SH-SY5Y (cell line): ENCODE measurements around the gene KCTD10.

Experiments used
- GATA2 ChIP-seq: IDR thresholded peaks from 2 replicates; pipeline ENCODE4 v1.6.1; 2011; ENCODE audit warnings: mild to moderate bottlenecking, low read depth, low read length
- GATA3 ChIP-seq: IDR thresholded peaks from 2 replicates; pipeline ENCODE4 v1.6.1; 2011; ENCODE audit warnings: low read depth, mild to moderate bottlenecking, low read length, moderate library complexity

KCTD10 gene

DNA sequence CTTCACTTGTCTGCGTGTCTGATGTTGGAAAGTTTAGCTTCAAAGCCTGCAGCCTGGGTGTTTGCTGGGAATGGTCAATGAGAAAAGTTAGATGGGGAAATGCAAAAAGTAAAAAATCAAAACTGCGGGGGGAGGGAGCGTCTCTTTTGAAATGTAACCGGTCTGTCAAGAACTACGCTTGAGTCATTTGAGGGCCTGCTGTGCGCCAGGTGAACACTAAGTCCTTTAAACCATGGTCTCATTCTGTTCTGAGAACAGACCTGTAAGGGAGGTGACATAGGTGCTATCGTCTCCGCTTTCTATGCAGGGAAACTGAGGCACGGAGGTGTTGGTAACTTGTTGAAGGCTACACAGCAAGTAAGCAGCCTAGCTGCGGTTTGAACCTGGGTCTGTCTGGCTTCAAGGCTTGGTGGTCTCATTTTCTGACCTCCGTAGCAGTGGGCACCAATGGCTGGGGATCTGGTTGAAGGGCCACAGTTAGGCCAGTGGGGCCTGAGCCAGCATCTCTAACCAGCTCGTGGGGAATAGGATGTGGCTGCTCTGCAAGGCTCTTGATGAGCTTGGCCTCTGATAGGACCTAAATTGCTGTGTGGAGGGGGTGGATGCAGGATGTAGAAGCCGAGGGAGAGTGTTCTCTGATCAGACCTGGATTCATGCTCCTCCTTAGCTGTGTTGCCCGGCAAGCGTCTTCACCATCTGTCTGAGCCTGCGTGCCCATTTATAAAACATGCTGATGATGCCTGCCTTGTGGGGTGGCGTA lies 41.5 kb downstream of the KCTD10 start:
- no peak for TF ChIP-seq GATA2
- TF ChIP-seq GATA3 = no peak

DNA sequence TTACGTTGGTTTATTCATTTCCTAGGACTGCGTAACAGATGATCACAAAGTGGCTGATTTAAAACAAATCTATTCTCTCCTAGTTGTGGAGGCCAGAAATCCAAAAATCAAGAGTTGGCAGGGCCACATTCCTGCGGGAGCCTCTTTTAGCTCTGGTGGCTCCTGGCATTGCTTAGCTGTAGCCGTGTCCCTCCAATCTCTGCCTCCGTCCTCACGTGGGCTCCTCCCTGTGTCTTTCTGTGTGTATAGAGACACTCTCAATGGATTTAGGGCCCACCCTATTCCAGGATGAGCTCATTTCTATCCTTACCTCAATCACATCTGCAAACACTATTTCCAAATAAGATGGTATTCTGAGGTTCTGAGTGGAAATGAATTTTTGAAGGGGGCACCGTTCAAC lies 42.5 kb downstream of the KCTD10 start:
- TF ChIP-seq GATA3 (no peak), GATA2 (no peak)

DNA sequence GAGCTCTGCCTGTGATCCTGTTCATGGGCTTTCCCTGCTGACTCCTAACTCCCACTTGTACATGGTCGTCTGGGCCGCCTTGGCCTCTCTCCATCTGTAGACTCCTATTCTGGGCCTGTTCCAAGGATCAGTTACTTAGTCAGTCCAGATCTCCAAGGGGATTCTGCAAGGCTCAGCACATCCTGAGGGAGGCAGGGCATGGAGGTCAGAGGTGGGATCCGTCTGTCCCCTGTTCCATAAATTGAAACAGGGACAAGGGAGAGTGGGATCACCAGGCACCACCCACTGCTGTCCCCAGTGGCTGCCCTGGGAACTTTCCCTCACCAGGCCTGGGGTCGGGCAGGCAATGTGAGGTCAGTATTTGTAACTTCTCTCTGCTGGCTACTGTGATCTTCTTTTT lies 43.5 kb downstream of the KCTD10 start:
- no peak for TF ChIP-seq GATA2
- TF ChIP-seq GATA3 = no peak

DNA sequence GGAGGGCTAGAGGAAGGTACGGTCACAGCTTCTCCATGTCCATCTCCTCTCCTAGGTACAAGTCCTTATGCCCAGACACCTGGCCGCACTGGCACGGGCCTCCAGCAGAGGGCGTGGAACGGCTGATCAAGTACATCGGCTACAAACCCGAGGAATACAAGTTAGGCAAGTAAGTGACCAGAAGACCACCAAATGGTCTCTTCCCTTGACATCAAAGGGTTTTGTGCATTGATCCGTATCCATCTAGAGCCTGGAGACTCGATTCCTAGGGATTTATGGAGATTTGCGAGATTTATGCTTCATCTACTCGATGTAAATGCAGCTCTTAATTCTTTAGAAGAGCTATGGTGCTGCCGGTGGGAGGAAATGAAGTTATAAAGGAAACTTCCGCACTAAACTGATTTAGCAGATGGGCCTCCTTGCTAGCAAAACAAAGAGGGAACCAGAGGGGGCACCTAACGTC lies 44.2 kb downstream of the KCTD10 start:
- TF ChIP-seq GATA3 (no peak), GATA2 (no peak)

DNA sequence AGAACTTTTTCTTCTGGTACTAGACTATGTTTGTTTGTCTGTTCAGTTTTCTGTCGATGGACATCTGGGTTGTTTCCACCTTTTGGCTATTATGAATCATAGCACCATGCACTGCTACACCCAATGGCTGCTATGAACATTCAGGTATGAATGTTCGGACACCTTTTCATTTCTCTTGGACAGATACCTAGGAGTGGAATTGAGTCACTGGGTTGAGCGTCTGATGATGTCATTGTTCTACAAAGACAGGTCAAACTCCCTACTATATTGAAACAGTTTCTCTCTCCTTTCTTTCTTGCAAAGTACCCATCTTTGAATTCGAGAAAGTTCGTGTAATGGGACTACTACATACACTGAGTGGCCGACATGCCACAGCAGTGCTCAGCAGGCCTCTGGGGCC lies 44.7 kb downstream of the KCTD10 start:
- TF ChIP-seq GATA2 (no peak), GATA3 (no peak)

DNA sequence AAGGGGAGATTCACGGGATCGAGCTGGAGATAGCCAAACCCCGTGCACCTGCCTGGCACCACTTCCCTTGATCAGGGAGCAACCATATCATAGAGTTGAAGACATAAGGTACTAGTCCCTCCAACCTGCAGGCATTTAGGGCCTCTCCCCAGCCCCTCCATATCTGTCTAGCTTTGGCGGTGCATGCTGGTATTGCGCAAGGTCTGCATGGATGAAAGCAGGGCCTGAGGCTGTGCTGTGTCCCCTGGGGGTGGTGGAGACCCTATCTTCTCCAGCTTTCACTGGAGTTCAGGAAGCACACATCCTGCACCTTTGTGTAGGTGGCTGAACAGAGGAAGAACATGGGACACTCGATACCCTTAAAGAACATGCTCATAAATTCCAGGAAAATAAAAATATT lies 46.9 kb downstream of the KCTD10 start:
- TF ChIP-seq GATA2 (no peak), GATA3 (no peak)

DNA sequence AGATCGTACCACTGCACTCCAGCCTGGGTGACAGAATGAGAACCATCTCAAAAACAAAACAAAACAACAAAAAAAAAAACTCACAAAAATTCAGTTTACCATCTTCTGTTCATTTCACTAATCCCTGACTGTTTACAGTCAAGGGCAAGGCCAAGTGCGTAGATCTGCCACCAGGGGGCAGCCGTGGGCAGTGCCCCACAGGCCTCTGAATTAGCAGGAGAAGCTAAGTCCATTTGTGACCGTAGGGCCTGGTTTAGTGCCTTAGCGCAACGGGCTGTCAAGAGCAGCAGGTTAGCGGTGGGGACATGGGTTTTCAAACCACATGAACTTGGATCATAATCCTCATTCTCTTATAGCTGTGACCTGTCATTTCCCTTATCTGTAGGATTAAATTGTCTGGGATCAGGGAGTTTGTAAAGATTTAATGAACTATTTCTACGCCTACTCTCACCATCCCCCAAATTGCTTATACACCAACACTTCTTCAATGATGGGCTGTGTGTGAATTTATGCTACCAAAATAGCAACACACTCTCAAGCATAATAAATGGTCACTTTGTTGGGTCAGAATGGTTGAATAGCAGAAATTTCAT lies 49.0 kb downstream of the KCTD10 start:
- TF ChIP-seq GATA2 (no peak), GATA3 (no peak)

DNA sequence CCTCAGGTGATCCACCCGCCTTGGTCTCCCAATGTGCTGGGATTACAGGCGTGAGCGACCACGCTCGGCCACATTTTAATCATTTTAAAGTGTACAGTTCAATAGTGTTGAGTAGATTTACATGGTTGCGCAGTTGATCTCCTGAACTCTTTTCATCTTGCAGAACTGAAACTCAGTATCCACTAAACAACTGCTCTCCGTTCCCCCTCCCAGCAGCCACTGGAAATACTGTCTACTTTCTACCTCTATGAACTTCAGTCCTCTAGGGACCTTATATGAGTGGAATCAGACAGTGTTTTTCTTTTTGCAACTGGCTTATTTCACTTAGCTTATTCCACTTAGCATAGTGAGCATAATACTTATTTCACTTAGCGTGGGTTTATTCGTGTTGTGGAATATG lies 53.7 kb downstream of the KCTD10 start:
- no peak for TF ChIP-seq GATA2
- TF ChIP-seq GATA3 = no peak

DNA sequence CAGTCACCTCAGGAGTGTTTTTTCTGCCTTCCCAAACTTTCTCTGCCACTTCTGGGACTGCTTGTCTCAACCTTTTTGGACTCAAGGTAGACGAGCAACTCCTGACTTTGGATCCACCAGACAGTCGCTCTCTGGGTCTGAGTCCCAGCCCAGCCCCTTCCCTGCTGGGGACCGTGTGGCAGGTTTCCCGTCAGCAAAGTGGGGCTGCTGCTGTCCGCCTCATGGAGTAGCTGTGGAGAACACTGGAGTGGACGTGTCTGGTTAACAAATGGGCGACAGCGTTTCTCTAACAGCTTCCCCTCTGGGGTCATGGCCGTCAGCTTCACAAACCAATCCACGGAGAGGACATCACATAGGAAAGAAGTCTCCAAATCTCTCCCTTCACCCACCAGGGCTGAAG lies 54.8 kb downstream of the KCTD10 start:
- no peak for TF ChIP-seq GATA2
- no peak for TF ChIP-seq GATA3

DNA sequence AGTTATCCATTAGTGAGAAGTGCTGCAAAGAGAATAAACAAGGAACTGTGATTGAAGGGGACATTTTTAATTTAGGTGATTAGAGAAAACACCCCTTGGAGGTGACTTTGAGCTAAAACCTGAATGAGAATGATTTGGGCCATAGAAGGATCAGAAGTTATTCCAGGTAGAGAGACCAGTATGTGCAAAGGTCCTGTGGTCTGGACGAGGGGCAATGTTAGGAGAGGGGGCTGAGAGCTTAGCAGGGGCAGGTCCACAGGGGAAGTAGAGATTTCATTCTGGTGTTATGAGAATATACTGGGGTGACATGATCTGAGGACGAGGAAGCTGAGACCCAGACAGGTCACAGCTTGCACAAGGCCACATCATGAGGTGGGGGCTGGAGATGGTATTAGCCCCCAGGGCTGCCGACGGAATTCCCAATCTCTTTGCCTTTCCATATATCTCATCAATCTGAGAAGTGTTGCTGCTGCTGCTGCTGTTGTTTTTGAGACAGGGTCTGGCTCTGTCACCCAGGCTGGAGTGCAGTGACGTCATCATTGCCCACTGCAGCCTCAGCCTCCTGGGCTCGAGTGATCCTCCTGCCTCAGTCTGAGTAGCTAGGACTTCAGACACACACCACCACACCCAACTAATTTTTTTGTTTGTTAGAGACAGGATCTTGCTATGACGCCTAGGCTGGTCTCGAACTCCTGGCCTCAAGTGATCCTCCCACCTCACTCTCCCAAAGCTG lies 55.6 kb downstream of the KCTD10 start:
- TF ChIP-seq GATA2 = no peak
- TF ChIP-seq GATA3 = no peak

DNA sequence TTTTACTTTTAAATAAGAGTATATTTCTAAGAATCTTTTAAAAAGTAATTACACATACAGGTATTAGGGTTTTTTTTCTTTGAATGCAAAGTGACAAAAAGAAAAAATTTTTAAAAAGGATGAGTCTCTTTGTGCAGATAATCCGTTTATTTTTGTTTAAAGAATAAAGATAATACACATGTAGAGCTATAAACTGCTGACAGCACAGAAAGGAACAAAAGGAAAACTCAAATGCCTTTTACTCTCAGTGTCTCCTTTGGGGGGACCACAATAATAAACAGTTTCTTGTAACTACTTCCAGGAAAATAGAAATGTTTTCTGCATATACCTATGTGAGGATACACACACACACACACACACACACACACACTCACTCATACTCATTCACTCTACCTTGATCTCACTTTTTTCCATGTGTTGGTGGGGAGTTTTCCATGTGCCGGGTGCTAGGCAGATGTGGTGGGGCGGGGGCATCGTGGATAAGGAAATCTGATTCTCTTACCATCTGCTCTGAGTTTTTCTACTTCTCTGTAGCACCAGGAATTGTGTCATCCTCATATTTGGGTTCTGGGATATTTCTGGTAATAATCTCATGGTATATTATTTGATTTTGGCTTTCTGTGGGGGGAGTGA lies 58.1 kb downstream of the KCTD10 start:
- TF ChIP-seq GATA3 (no peak), GATA2 (no peak)
